Measurements from ENCODE around the gene KIF4B.

DNA sequence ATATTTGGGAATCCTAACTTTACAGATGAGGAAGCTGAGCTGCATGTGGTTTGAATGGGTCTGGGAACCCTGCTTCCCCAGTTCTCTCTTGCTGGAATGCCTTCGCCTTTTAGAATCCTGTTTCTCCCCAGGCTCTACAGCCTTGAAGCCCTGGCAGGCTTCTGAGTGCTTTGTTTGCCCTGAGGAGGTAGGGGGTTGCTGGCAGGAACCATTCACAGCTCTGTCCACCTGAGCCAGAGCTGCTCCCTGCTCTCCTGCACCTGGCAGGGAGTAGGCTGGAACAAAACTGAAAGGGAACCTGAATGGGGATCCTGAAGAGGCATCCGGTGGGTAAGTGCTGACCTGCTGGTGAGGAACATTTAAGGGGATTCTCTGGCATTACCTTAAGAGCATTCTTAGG lies 33.0 kb downstream of the KIF4B start:
- no peak for TF ChIP-seq EZH2phosphoT487 (IDR thresholded peaks at IDR 0.05; ENCODE audit: borderline replicate concordance, low read depth)
- TF ChIP-seq, protein P1, sequence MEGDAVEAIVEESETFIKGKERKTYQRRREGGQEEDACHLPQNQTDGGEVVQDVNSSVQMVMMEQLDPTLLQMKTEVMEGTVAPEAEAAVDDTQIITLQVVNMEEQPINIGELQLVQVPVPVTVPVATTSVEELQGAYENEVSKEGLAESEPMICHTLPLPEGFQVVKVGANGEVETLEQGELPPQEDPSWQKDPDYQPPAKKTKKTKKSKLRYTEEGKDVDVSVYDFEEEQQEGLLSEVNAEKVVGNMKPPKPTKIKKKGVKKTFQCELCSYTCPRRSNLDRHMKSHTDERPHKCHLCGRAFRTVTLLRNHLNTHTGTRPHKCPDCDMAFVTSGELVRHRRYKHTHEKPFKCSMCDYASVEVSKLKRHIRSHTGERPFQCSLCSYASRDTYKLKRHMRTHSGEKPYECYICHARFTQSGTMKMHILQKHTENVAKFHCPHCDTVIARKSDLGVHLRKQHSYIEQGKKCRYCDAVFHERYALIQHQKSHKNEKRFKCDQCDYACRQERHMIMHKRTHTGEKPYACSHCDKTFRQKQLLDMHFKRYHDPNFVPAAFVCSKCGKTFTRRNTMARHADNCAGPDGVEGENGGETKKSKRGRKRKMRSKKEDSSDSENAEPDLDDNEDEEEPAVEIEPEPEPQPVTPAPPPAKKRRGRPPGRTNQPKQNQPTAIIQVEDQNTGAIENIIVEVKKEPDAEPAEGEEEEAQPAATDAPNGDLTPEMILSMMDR (IDR thresholded peaks at IDR 0.05) = no peak
- TF ChIP-seq EP300 (IDR thresholded peaks at IDR 0.05; ENCODE audit: borderline replicate concordance in 1 of 2, low read depth in 1 of 2, low read length in 1 of 2) = no peak
